H9 (cell line): ENCODE results near the gene DOCK9. TPM values are rescaled to one million over a fixed set of nuclear protein-coding genes. Genes with fewer than 3 reads are reported as not detected.

Experiments used
- DNase-seq: peaks from one replicate; pipeline ENCODE4 v3.0.0-alpha.2; 2017
- H2AFZ ChIP-seq: one replicate; pipeline ENCODE4 v1.6.1; 2013; ENCODE audit warnings: mild to moderate bottlenecking, low read length, control low read depth, moderate library complexity
- H2AK5ac ChIP-seq: 2 replicates; pipeline ENCODE4 v1.6.1; 2013; ENCODE audit warnings: low read length, control low read depth, mixed read lengths; ENCODE audit not compliant: insufficient read length
- H2BK120ac ChIP-seq: one replicate; pipeline ENCODE4 v1.6.1; 2013; ENCODE audit warnings: low read depth, mild to moderate bottlenecking, low read length, control low read depth, inconsistent platforms; ENCODE audit not compliant: poor library complexity, severe bottlenecking
- H2BK12ac ChIP-seq: 2 replicates; pipeline ENCODE4 v1.6.1; 2013; ENCODE audit warnings: low read length, control low read depth, mixed read lengths, low read depth; ENCODE audit not compliant: insufficient read length
- H2BK15ac ChIP-seq: 2 replicates; pipeline ENCODE4 v1.6.1; 2013; ENCODE audit warnings: low read depth, low read length, control low read depth
- H2BK20ac ChIP-seq: one replicate; pipeline ENCODE4 v1.6.1; 2013; ENCODE audit warnings: low read depth, mild to moderate bottlenecking, low read length, control low read depth, inconsistent platforms; ENCODE audit not compliant: poor library complexity, severe bottlenecking
- H2BK5ac ChIP-seq: 2 replicates; pipeline ENCODE4 v1.6.1; 2013; ENCODE audit warnings: low read length, control low read depth, mixed read lengths; ENCODE audit not compliant: insufficient read length
- H3K14ac ChIP-seq: 2 replicates; pipeline ENCODE4 v1.6.1; 2013; ENCODE audit warnings: low read length, control low read depth; ENCODE audit not compliant: insufficient read depth
- H3K18ac ChIP-seq: 2 replicates; pipeline ENCODE4 v1.6.1; 2013; ENCODE audit warnings: low read depth, mild to moderate bottlenecking, mixed read lengths, low read length, control low read depth; ENCODE audit not compliant: insufficient read length
- H3K23ac ChIP-seq: 2 replicates; pipeline ENCODE4 v1.6.1; 2013; ENCODE audit warnings: low read length, control low read depth, mixed read lengths, low read depth; ENCODE audit not compliant: insufficient read length
- H3K23me2 ChIP-seq: 2 replicates; pipeline ENCODE4 v1.6.1; 2013; ENCODE audit warnings: low read depth, mild to moderate bottlenecking, mixed read lengths, low read length, control low read depth; ENCODE audit not compliant: insufficient read length, poor library complexity, severe bottlenecking
- H3K27ac ChIP-seq: 2 replicates; pipeline ENCODE4 v1.5.1; 2013; ENCODE audit warnings: low read length, control low read depth, mixed read lengths, low read depth; ENCODE audit not compliant: insufficient read length
- H3K27me3 ChIP-seq: 2 replicates; pipeline ENCODE4 v1.6.1; 2013; ENCODE audit warnings: low read length, control low read depth, inconsistent platforms; ENCODE audit not compliant: insufficient read depth
- H3K4ac ChIP-seq: 2 replicates; pipeline ENCODE4 v1.6.1; 2013; ENCODE audit warnings: low read depth, mild to moderate bottlenecking, control low read depth, inconsistent platforms, low read length, moderate library complexity
- H3K4me1 ChIP-seq: 2 replicates; pipeline ENCODE4 v1.6.1; 2013; ENCODE audit warnings: low read length, control low read depth, inconsistent platforms; ENCODE audit not compliant: insufficient read depth
- H3K4me2 ChIP-seq: 2 replicates; pipeline ENCODE4 v1.6.1; 2013; ENCODE audit warnings: low read length, control low read depth, mixed read lengths; ENCODE audit not compliant: insufficient read length, insufficient read depth
- H3K56ac ChIP-seq: 2 replicates; pipeline ENCODE4 v1.6.1; 2013; ENCODE audit warnings: low read depth, mild to moderate bottlenecking, mixed read lengths, low read length, control low read depth; ENCODE audit not compliant: insufficient read length
- H3K79me1 ChIP-seq: 2 replicates; pipeline ENCODE4 v1.6.1; 2013; ENCODE audit warnings: low read depth, mild to moderate bottlenecking, moderate library complexity, low read length, control low read depth, inconsistent platforms; ENCODE audit not compliant: insufficient read depth, poor library complexity, severe bottlenecking
- H3K79me2 ChIP-seq: 2 replicates; pipeline ENCODE4 v1.6.1; 2013; ENCODE audit warnings: low read length, control low read depth, inconsistent platforms; ENCODE audit not compliant: insufficient read depth
- H3K9ac ChIP-seq: 2 replicates; pipeline ENCODE4 v1.6.1; 2013; ENCODE audit warnings: low read length, control low read depth, mixed read lengths; ENCODE audit not compliant: insufficient read length; ENCODE audit errors: extremely low read depth
- H3K9me3 ChIP-seq: one replicate; pipeline ENCODE4 v1.6.1; 2013; ENCODE audit warnings: low read depth, low read length, inconsistent platforms; ENCODE audit not compliant: control insufficient read depth
- H3T11ph ChIP-seq: one replicate; pipeline ENCODE4 v1.6.1; 2013; ENCODE audit warnings: mild to moderate bottlenecking, low read length, control low read depth, inconsistent platforms
- H4K20me1 ChIP-seq: one replicate; pipeline ENCODE4 v1.6.1; 2013; ENCODE audit not compliant: control insufficient read depth, insufficient read length, insufficient read depth
- H4K5ac ChIP-seq: 2 replicates; pipeline ENCODE4 v1.6.1; 2013; ENCODE audit warnings: low read depth, mild to moderate bottlenecking, mixed read lengths, low read length, control low read depth; ENCODE audit not compliant: insufficient read length
- H4K8ac ChIP-seq: replicated peaks from 2 replicates; pipeline ENCODE4 v1.6.1; 2013; ENCODE audit warnings: low read length, control low read depth, mixed read lengths, low read depth; ENCODE audit not compliant: insufficient read length
- H4K91ac ChIP-seq: 2 replicates; pipeline ENCODE4 v1.6.1; 2013; ENCODE audit warnings: low read depth, mild to moderate bottlenecking, moderate library complexity, mixed read lengths, low read length, control low read depth; ENCODE audit not compliant: insufficient read length
- H3K27ac Mint-ChIP-seq, 3 experiments: 2 replicates in 2 of 3; 3 replicates in 1 of 3; pipeline ENCODE4 v1.8.0; 2020 to 2021; ENCODE audit warnings: mixed read lengths in 3 of 3, mild to moderate bottlenecking in 1 of 3, moderate library complexity in 1 of 3
- H3K27me3 Mint-ChIP-seq: 2 replicates; pipeline ENCODE4 v1.8.0; 2021; ENCODE audit warnings: low read depth, mild to moderate bottlenecking, moderate library complexity, mixed read lengths
- H3K36me3 Mint-ChIP-seq, 3 experiments: 2 replicates in 2 of 3; 3 replicates in 1 of 3; pipeline ENCODE4 v1.8.0; 2020 to 2021; ENCODE audit warnings: low read depth in 3 of 3, mixed read lengths in 3 of 3; ENCODE audit not compliant: insufficient read depth in 1 of 3
- H3K4me1 Mint-ChIP-seq, 2 experiments: 2 replicates each; pipeline ENCODE4 v1.8.0; 2020; ENCODE audit warnings: mixed read lengths in 2 of 2
- H3K4me3 Mint-ChIP-seq, 2 experiments: 2 replicates in 1 of 2; 3 replicates in 1 of 2; pipeline ENCODE4 v1.8.0; 2020 to 2021; ENCODE audit warnings: mild to moderate bottlenecking in 2 of 2, mixed read lengths in 2 of 2, moderate library complexity in 1 of 2
- H3K9me3 Mint-ChIP-seq, 2 experiments: 2 replicates in 1 of 2; 3 replicates in 1 of 2; pipeline ENCODE4 v1.8.0; 2020; ENCODE audit warnings: mild to moderate bottlenecking in 2 of 2, mixed read lengths in 2 of 2, moderate library complexity in 1 of 2
- CTCF ChIP-seq: fragments of 200-600 bp; sonication (generic); conservative IDR thresholded peaks from 3 replicates; pipeline ENCODE4 v1.8.0; 2021; ENCODE audit warnings: antibody characterized with exemption, mild to moderate bottlenecking
- WGBS: extraction: QIAGEN DNeasy Blood & Tissue Kit; methylation state at CpG from one replicate; pipeline ENCODE4 v1.1.7; 2013; ENCODE audit warnings: missing lambda C conversion rate, low lambda C conversion rate, mixed read lengths; ENCODE audit not compliant: insufficient read length; ENCODE audit errors: extremely low coverage; 5-methylcytosine and 5-hydroxymethylcytosine counted together
- total RNA-seq: library from RNA; stranded (reverse); gene quantifications from 2 replicates; pipeline ENCODE4 v1.2.1, GENCODE V29; 2021

The DOCK9 gene
- total RNA-seq, 1 experiment from 2014 or later: 23.0 TPM

DNA sequence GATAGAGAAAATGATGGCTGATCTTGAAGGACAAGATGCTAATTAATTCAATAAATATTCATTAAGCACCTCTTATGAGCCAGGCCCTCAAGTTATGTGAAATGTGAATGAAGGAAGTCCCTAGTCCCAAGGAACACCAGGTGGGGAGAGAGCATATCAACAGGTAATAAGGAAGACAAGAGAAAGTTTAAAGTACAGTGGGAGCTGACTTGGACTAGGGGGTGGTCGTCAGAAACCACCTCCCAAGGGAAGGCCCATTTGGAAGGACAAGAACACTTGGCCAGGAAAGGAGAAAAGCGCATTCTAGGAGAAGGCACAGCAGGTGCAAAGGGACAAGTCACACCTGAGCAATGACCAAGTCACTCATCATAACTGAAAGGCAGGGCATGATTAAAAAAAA is 72.7 kb downstream of the DOCK9 start:
- Histone ChIP-seq H2BK12ac (no peak overlapping the region), H3K4me1 (no peaks in the 10 kb centered on the region), H3K27me3 (no peaks in the 10 kb centered on the region), H3K9ac (no peak overlapping the region), H2BK5ac (no peak overlapping the region), H3K79me2 (no peaks in the 10 kb centered on the region), H3K23me2 (no peaks in the 10 kb centered on the region), H3K18ac (no peak overlapping the region), H3T11ph (no peak overlapping the region), H4K8ac (no peak overlapping the region), H3K14ac (no peak overlapping the region), H2AFZ (no peak overlapping the region), H3K9me3 (no peaks in the 10 kb centered on the region), H4K20me1 (no peaks in the 10 kb centered on the region), H3K27ac (no peak overlapping the region), H3K79me1 (no peaks in the 10 kb centered on the region), H3K23ac (no peak overlapping the region), H3K4ac (no peak overlapping the region), H4K5ac (no peak overlapping the region), H3K56ac (no peak overlapping the region), H2BK15ac (no peak overlapping the region), H2BK120ac (no peak overlapping the region), H4K91ac (no peak overlapping the region), H3K4me2 (no peak overlapping the region), H2BK20ac (no peak overlapping the region), H2AK5ac (no peak overlapping the region)
- no CpG with 5 or more reads among the region's 2 CpGs for whole genome bisulfite sequencing
- no peaks in the 10 kb centered on the region for H3K4me1 Mint-ChIP-seq
- H3K4me3 Mint-ChIP-seq: no peak overlapping the region
- H3K36me3 Mint-ChIP-seq: no peaks in the 10 kb centered on the region
- no peaks in the 10 kb centered on the region for H3K9me3 Mint-ChIP-seq
- no peak for TF ChIP-seq CTCF
- no peak overlapping the region for H3K27ac Mint-ChIP-seq
- no peaks in the 10 kb centered on the region; the same call in 1 of the 2 replicates for H3K27me3 Mint-ChIP-seq
- DNase-seq: no peak
